Bronchial epithelial cell (primary cell): Measurements from ENCODE around the gene TNFAIP8. TPM values are rescaled to one million over a fixed set of nuclear protein-coding genes. Genes with fewer than 3 reads are reported as not detected.

Source experiments
- DNase-seq: peaks from one replicate; pipeline ENCODE4 v3.0.0-alpha.2; 2010; ENCODE audit warnings: low read depth
- FAIRE-seq: peaks from 2 replicates; lab custom pipeline; 2011; peaks lifted over from hg19 to GRCh38; lab: Jason Lieb, UNC
- H3K27me3 ChIP-seq: 2 replicates; pipeline ENCODE4 v1.5.1; 2011; ENCODE audit warnings: low read length; ENCODE audit not compliant: control insufficient read depth, insufficient read depth
- H3K36me3 ChIP-seq: 2 replicates; pipeline ENCODE4 v1.5.1; 2011; ENCODE audit warnings: low read length; ENCODE audit not compliant: control insufficient read depth, insufficient read depth
- H3K4me3 ChIP-seq: 2 replicates; pipeline ENCODE4 v1.5.1; 2011; ENCODE audit warnings: mild to moderate bottlenecking, low read depth, low read length, control low read depth
- total RNA-seq: library from RNA; depleted of rRNA; stranded (reverse); fragments of >200 nt; gene quantifications from 2 replicates; pipeline ENCODE4 v1.2.1, GENCODE V29; 2014
- TF ChIP-seq, protein P1 (sequence below): IDR thresholded peaks from 2 replicates; pipeline ENCODE4 v1.5.1; 2011; ENCODE audit warnings: mild to moderate bottlenecking, moderate library complexity, low read length, control low read depth, inconsistent platforms; ENCODE audit not compliant: insufficient read depth, severe bottlenecking

Gene TNFAIP8
- total RNA-seq, 1 donor from 2014 or later = 51.9 TPM

DNA sequence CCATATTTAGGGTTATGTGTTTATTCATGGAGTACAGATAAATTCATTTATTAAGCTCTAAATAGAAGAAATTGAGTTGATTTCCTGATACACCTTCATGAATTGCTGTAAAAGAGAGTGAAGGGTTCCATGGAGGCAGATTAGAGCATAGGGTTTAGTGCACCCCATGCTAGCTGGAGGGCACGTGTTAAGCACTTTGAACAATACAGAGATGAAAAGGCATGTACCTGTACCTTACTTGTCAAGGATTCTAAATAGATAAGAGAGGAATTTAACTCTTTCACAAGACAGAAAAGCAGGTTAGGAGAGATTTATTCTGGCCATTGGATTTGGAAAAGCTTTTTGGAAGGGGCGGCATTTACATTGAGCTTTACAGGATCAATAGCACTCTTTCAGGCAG lies 23.3 kb downstream of the TNFAIP8 start:
- no peak for FAIRE-seq
- TF ChIP-seq, protein P1, sequence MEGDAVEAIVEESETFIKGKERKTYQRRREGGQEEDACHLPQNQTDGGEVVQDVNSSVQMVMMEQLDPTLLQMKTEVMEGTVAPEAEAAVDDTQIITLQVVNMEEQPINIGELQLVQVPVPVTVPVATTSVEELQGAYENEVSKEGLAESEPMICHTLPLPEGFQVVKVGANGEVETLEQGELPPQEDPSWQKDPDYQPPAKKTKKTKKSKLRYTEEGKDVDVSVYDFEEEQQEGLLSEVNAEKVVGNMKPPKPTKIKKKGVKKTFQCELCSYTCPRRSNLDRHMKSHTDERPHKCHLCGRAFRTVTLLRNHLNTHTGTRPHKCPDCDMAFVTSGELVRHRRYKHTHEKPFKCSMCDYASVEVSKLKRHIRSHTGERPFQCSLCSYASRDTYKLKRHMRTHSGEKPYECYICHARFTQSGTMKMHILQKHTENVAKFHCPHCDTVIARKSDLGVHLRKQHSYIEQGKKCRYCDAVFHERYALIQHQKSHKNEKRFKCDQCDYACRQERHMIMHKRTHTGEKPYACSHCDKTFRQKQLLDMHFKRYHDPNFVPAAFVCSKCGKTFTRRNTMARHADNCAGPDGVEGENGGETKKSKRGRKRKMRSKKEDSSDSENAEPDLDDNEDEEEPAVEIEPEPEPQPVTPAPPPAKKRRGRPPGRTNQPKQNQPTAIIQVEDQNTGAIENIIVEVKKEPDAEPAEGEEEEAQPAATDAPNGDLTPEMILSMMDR = no peak
- no peak for DNase-seq

GRCh38 chr5:119379942-119380547 lies 24.2 kb downstream of the TNFAIP8 start:
- Histone ChIP-seq H3K27me3 (no peaks in the 10 kb centered on the region), H3K36me3 (no peaks in the 10 kb centered on the region), H3K4me3 (no peak overlapping the region)
- DNase-seq (no peak), FAIRE-seq (no peak)
- TF ChIP-seq, protein P1 = no peak

More for the DNA sequence above, 23.3 kb downstream of the TNFAIP8 start:
- Histone ChIP-seq H3K27me3 (no peaks in the 10 kb centered on the region), H3K36me3 (peaks cover 2% of the 10 kb centered on the region), H3K4me3 (no peak overlapping the region)

DNA sequence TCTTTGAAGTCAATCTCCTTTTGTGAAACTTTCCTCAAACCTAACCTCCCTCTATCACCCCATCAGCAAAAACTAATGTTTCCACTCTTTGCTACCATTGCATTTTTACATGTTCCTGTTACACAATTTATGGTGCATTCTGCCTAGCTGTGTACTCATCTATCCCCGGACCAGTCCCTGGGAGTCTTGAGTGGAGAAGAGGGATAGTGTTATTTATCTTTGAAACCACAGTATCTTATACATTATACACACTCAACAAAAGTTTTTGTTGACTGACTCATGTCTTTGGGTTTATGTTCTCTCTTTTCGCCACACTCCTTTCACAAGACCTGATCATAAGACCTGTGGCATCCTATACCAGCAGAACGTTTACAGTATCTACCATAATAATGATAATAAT lies 26.4 kb downstream of the TNFAIP8 start:
- H3K36me3 ChIP-seq = no peaks in the 10 kb centered on the region
- TF ChIP-seq, protein P1 = no peak
- H3K4me3 ChIP-seq = no peak overlapping the region
- FAIRE-seq (no peak), DNase-seq (no peak)
- no peaks in the 10 kb centered on the region for H3K27me3 ChIP-seq

DNA sequence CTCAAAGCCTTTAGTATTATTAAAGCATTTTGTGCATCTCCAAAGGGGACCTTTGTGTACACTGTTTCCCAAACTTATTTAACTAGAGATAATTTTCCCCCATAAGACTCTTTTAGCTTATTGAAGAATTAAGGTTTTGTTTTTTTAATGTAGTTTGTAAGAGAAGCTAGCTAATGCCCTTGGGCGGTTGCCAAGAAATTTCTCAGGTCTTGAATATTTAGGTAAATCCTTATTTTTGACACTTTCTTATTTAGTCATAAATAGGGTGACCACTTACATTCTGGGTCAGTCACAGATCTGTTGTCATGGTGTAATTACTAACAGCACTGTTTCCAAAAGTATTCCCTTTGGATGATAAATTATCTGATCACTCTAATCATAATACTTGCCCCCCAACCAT lies 27.2 kb downstream of the TNFAIP8 start:
- FAIRE-seq (no peak), DNase-seq (no peak)
- TF ChIP-seq, protein P1 = no peak
- Histone ChIP-seq H3K27me3 (no peaks in the 10 kb centered on the region), H3K36me3 (no peaks in the 10 kb centered on the region), H3K4me3 (no peak overlapping the region)

DNA sequence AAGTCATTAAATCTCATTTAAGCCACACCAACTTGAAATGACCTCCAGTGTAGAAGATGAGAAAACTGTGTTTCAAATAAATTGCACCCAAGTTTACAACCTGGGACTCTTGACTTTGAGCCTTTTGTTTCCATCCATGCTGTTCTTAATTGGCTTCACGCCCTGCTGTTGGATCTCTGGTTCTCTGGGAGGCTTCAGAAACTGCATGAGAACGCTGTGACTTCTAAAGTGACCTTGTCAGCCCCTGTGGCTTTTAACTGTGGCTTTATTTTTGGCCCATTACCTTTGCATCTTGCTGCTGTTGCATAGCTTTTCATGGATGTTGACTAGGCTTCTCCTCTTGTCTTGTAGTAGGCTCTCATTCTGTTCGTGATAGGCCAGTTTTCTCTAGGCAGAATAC lies 29.3 kb downstream of the TNFAIP8 start:
- TF ChIP-seq, protein P1 = no peak
- Histone ChIP-seq H3K4me3 (no peak overlapping the region), H3K36me3 (no peaks in the 10 kb centered on the region), H3K27me3 (no peaks in the 10 kb centered on the region)
- DNase-seq = no peak
- FAIRE-seq = peak; percentile 91
